H1 (cell line): Measurements from ENCODE around the gene KRT4. TPM values are rescaled to one million over a fixed set of nuclear protein-coding genes. Genes with fewer than 3 reads are reported as not detected.

Experiments used
- CTCF ChIA-PET: fragments of 300-600 bp; sonication (Branson Sonifier 250); formaldehyde crosslinking; loops from one replicate; lab custom pipeline; 2021; ENCODE audit not compliant: partially characterized antibody; lab: Charles Lee
- POLR2A ChIA-PET: fragments of 300-600 bp; sonication (Branson Sonifier 250); formaldehyde crosslinking; loops from one replicate; lab custom pipeline; 2021; ENCODE audit warnings: inconsistent platforms; ENCODE audit not compliant: partially characterized antibody; lab: Charles Lee
- DNase-seq, 2 experiments: peaks; one replicate each; pipeline versions ENCODE4 v3.0.0 to v3.0.0-alpha.2; 2010 to 2022; ENCODE audit warnings: low spot score in 2 of 2, low read depth in 1 of 2, mixed read lengths in 1 of 2
- FAIRE-seq: peaks from 2 replicates; lab custom pipeline; 2011; peaks lifted over from hg19 to GRCh38; lab: Jason Lieb, UNC
- H2AFZ ChIP-seq: 2 replicates; pipeline ENCODE4 v1.8.1; 2012; ENCODE audit warnings: low read length, inconsistent platforms
- H2AK5ac ChIP-seq: 2 replicates; pipeline ENCODE4 v1.6.1; 2013; ENCODE audit warnings: low read depth, low read length
- H2BK120ac ChIP-seq: replicated peaks from 2 replicates; pipeline ENCODE3; 2013; ENCODE audit warnings: low read depth, low read length, inconsistent platforms
- H2BK12ac ChIP-seq: 2 replicates; pipeline ENCODE4 v1.6.1; 2013; ENCODE audit warnings: low read depth, low read length
- H2BK15ac ChIP-seq: 2 replicates; pipeline ENCODE4 v1.6.1; 2013; ENCODE audit warnings: low read length
- H2BK20ac ChIP-seq: 2 replicates; pipeline ENCODE4 v1.6.1; 2013; ENCODE audit warnings: low read length
- H2BK5ac ChIP-seq: 2 replicates; pipeline ENCODE4 v1.6.1; 2013; ENCODE audit warnings: low read depth, low read length
- H3K14ac ChIP-seq: 2 replicates; pipeline ENCODE4 v1.6.1; 2013; ENCODE audit warnings: inconsistent platforms; ENCODE audit not compliant: insufficient read length
- H3K18ac ChIP-seq: 2 replicates; pipeline ENCODE4 v1.6.1; 2013; ENCODE audit warnings: low read length; ENCODE audit errors: extremely low read depth
- H3K23ac ChIP-seq: 2 replicates; pipeline ENCODE4 v1.6.1; 2013; ENCODE audit warnings: inconsistent platforms; ENCODE audit not compliant: insufficient read length
- H3K23me2 ChIP-seq: 2 replicates; pipeline ENCODE4 v1.6.1; 2013; ENCODE audit warnings: low read depth, low read length
- H3K27ac ChIP-seq: 2 replicates; pipeline ENCODE4 v1.6.1; 2011; ENCODE audit warnings: low read depth, low read length, inconsistent platforms
- H3K27me3 ChIP-seq, 4 experiments: replicated peaks in 1 of 4; 1 replicate in 1 of 4; 2 replicates in 3 of 4; pipeline versions ENCODE4 v1.6.1 to v1.8.1; 2011 to 2013; ENCODE audit warnings: low read length in 3 of 4, mild to moderate bottlenecking in 3 of 4, inconsistent platforms in 2 of 4, mixed read lengths in 2 of 4, moderate library complexity in 1 of 4; ENCODE audit not compliant: control insufficient read depth in 3 of 4, insufficient read depth in 3 of 4; ENCODE audit errors: extremely low read depth in 1 of 4
- H3K36me3 ChIP-seq, 4 experiments: 2 replicates each; pipeline versions ENCODE4 v1.6.1 to v1.8.1; 2011 to 2013; ENCODE audit warnings: mild to moderate bottlenecking in 4 of 4, low read length in 3 of 4, moderate library complexity in 2 of 4, control low read depth in 1 of 4, inconsistent platforms in 1 of 4; ENCODE audit not compliant: insufficient read depth in 4 of 4, control insufficient read depth in 2 of 4
- H3K4ac ChIP-seq: replicated peaks from 2 replicates; pipeline ENCODE3; 2013; ENCODE audit warnings: low read length, low read depth, mixed read lengths, inconsistent platforms; ENCODE audit not compliant: insufficient read length
- H3K4me1 ChIP-seq, 4 experiments: replicated peaks in 1 of 4; 1 replicate in 1 of 4; 2 replicates in 3 of 4; pipeline versions ENCODE4 v1.6.1 to v1.8.1; 2011 to 2013; ENCODE audit warnings: low read length in 3 of 4, inconsistent platforms in 2 of 4, mixed read lengths in 1 of 4; ENCODE audit not compliant: insufficient read depth in 4 of 4, control insufficient read depth in 3 of 4
- H3K4me2 ChIP-seq, 2 experiments: 2 replicates each; pipeline versions ENCODE4 v1.6.1 to v1.8.1; 2011 to 2013; ENCODE audit warnings: low read depth in 2 of 2, low read length in 2 of 2, control low read depth in 1 of 2, inconsistent platforms in 1 of 2, mild to moderate bottlenecking in 1 of 2; ENCODE audit not compliant: insufficient read depth in 1 of 2
- H3K4me3 ChIP-seq, 4 experiments: fragments of 200-600, 300-600 bp in 1 of 4; sonication (generic), shearing (Covaris generic), sonication (Bioruptor Twin) in 1 of 4; 2 replicates each; pipeline versions ENCODE4 v1.5.1 to v1.8.1; 2011 to 2016; ENCODE audit warnings: low read length in 4 of 4, low read depth in 3 of 4, control low read depth in 2 of 4, inconsistent platforms in 2 of 4, mild to moderate bottlenecking in 2 of 4, mixed read lengths in 1 of 4, moderate library complexity in 1 of 4; ENCODE audit not compliant: insufficient read depth in 2 of 4; ENCODE audit errors: extremely low read depth in 1 of 4
- H3K56ac ChIP-seq: replicated peaks from 2 replicates; pipeline ENCODE3; 2013; ENCODE audit warnings: low read depth, mild to moderate bottlenecking, mixed read lengths, low read length, inconsistent platforms; ENCODE audit not compliant: insufficient read length
- H3K79me1 ChIP-seq: 2 replicates; pipeline ENCODE4 v1.6.1; 2013; ENCODE audit warnings: low read depth, low read length, control low read depth
- H3K79me2 ChIP-seq, 2 experiments: 2 replicates each; pipeline versions ENCODE4 v1.6.1 to v1.8.1; 2012 to 2013; ENCODE audit warnings: low read length in 2 of 2, mild to moderate bottlenecking in 2 of 2, inconsistent platforms in 1 of 2; ENCODE audit not compliant: insufficient read depth in 2 of 2, control insufficient read depth in 1 of 2
- H3K9ac ChIP-seq, 4 experiments: replicated peaks in 1 of 4; 1 replicate in 1 of 4; 2 replicates in 3 of 4; pipeline versions ENCODE4 v1.6.1 to v1.8.1; 2011 to 2013; ENCODE audit warnings: low read depth in 3 of 4, low read length in 3 of 4, control low read depth in 2 of 4, mild to moderate bottlenecking in 2 of 4, moderate library complexity in 2 of 4, inconsistent platforms in 1 of 4; ENCODE audit errors: extremely low read depth in 1 of 4
- H3K9me3 ChIP-seq, 2 experiments: 2 replicates each; pipeline versions ENCODE4 v1.6.1 to v1.8.1; 2012 to 2013; ENCODE audit warnings: mild to moderate bottlenecking in 2 of 2, moderate library complexity in 2 of 2, control low read depth in 1 of 2, inconsistent platforms in 1 of 2, low read depth in 1 of 2, low read length in 1 of 2, mixed read lengths in 1 of 2; ENCODE audit not compliant: insufficient read depth in 2 of 2
- H4K20me1 ChIP-seq, 2 experiments: replicated peaks in 1 of 2; 2 replicates each; pipeline versions ENCODE3 to v1.8.1; 2011 to 2013; ENCODE audit warnings: inconsistent platforms in 2 of 2, low read length in 2 of 2, mild to moderate bottlenecking in 1 of 2; ENCODE audit not compliant: insufficient read depth in 2 of 2, control insufficient read depth in 1 of 2
- H4K5ac ChIP-seq: 2 replicates; pipeline ENCODE4 v1.6.1; 2013; ENCODE audit warnings: low read length, low read depth, mixed read lengths, inconsistent platforms; ENCODE audit not compliant: insufficient read length
- H4K8ac ChIP-seq: 2 replicates; pipeline ENCODE4 v1.8.0; 2013; ENCODE audit warnings: mild to moderate bottlenecking, moderate library complexity, low read length, inconsistent platforms; ENCODE audit not compliant: insufficient read depth; ENCODE audit errors: extremely low read depth
- H4K91ac ChIP-seq: replicated peaks from 2 replicates; pipeline ENCODE3; 2013; ENCODE audit warnings: low read length, mixed read lengths, inconsistent platforms; ENCODE audit not compliant: insufficient read length
- BCL11A ChIP-seq, 2 experiments: IDR thresholded peaks; one replicate each; pipeline ENCODE4 v1.6.1; 2011; ENCODE audit warnings: low read depth in 2 of 2, low read length in 2 of 2, mild to moderate bottlenecking in 2 of 2
- BRCA1 ChIP-seq: IDR thresholded peaks from 2 replicates; pipeline ENCODE4 v1.6.1; 2012; ENCODE audit warnings: low read depth, low read length, improper control_type of control experiment
- CHD2 ChIP-seq: IDR thresholded peaks from 2 replicates; pipeline ENCODE4 v1.6.1; 2012; ENCODE audit warnings: low read length, improper control_type of control experiment
- CREB1 ChIP-seq: IDR thresholded peaks from 2 replicates; pipeline ENCODE4 v1.6.1; 2012; ENCODE audit warnings: inconsistent platforms
- CTBP2 ChIP-seq: IDR thresholded peaks from 2 replicates; pipeline ENCODE4 v1.7.0; 2011; ENCODE audit warnings: borderline replicate concordance, mild to moderate bottlenecking, moderate library complexity, mixed read lengths, low read length; ENCODE audit not compliant: insufficient read depth, insufficient read length
- EP300 ChIP-seq, 2 experiments: IDR thresholded peaks; 1 replicate in 1 of 2; 2 replicates in 1 of 2; pipeline ENCODE4 v1.6.1; 2011 to 2012; ENCODE audit warnings: low read depth in 2 of 2, low read length in 2 of 2, mild to moderate bottlenecking in 2 of 2, borderline replicate concordance in 1 of 2, inconsistent platforms in 1 of 2, moderate library complexity in 1 of 2
- FOSL1 ChIP-seq: IDR thresholded peaks from 2 replicates; pipeline ENCODE4 v1.6.1; 2011; ENCODE audit warnings: mild to moderate bottlenecking, low read depth, low read length, moderate library complexity; ENCODE audit not compliant: insufficient read depth
- GABPA ChIP-seq: IDR thresholded peaks from 2 replicates; pipeline ENCODE4 v1.6.1; 2011; ENCODE audit warnings: mild to moderate bottlenecking, low read length, moderate library complexity, borderline replicate concordance; ENCODE audit not compliant: insufficient read depth
- JUND ChIP-seq: IDR thresholded peaks from 2 replicates; pipeline ENCODE4 v1.6.1; 2011; ENCODE audit warnings: mild to moderate bottlenecking, improper control_type of control experiment, low read length
- KDM1A ChIP-seq: fragments of 200-600, 300-600 bp; sonication (generic); IDR thresholded peaks from 2 replicates; pipeline ENCODE4 v1.7.1; 2016; ENCODE audit warnings: mild to moderate bottlenecking, low read length, borderline replicate concordance
- MAFK ChIP-seq: IDR thresholded peaks from 2 replicates; pipeline ENCODE4 v1.6.1; 2012; ENCODE audit warnings: low read depth, mild to moderate bottlenecking, improper control_type of control experiment, low read length
- RXRA ChIP-seq: IDR thresholded peaks from 2 replicates; pipeline ENCODE4 v1.6.1; 2011; ENCODE audit warnings: low read depth, mild to moderate bottlenecking, low read length, moderate library complexity; ENCODE audit not compliant: insufficient read depth
- SIX5 ChIP-seq: IDR thresholded peaks from 2 replicates; pipeline ENCODE4 v1.6.1; 2011; ENCODE audit warnings: mild to moderate bottlenecking, low read depth, low read length
- SP2 ChIP-seq: IDR thresholded peaks from 2 replicates; pipeline ENCODE4 v1.6.1; 2012; ENCODE audit warnings: mild to moderate bottlenecking, low read length, inconsistent platforms
- TCF12 ChIP-seq: IDR thresholded peaks from 2 replicates; pipeline ENCODE4 v1.6.1; 2011; ENCODE audit warnings: low read depth, mild to moderate bottlenecking, low read length
- YY1 ChIP-seq: IDR thresholded peaks from 2 replicates; pipeline ENCODE4 v1.6.1; 2011; ENCODE audit warnings: low read depth, mild to moderate bottlenecking, low read length
- whole genome bisulfite sequencing, 2 experiments: shearing (Covaris generic) in 1 of 2; methylation state at CpG; one replicate each; pipeline versions ENCODE4 v1.1.6 to v1.1.7; 2013 to 2015; ENCODE audit warnings: low lambda C conversion rate in 2 of 2, mixed read lengths in 2 of 2, inconsistent platforms in 1 of 2, low coverage in 1 of 2, missing lambda C conversion rate in 1 of 2; ENCODE audit not compliant: insufficient replicate concordance in 2 of 2, insufficient coverage in 1 of 2, insufficient read length in 1 of 2; ENCODE audit errors: extremely low coverage in 1 of 2, missing lambda C conversion rate in 1 of 2; 5-methylcytosine and 5-hydroxymethylcytosine counted together
- polyA plus RNA-seq, 7 experiments: library from polyadenylated mRNA; depleted of rRNA in 3 of 7; stranded (reverse) in 5 of 7; unstranded in 2 of 7; fragments of >200 nt in 5 of 7; fragments of 200-250 nt in 2 of 7; gene quantifications; 1 replicate in 5 of 7; 2 replicates in 1 of 7; 4 replicates in 1 of 7; pipeline versions ENCODE4 v1.2.1 to v1.2.3, GENCODE V29; 2011 to 2013; ENCODE audit warnings: missing spikeins in 2 of 7, mixed read lengths in 2 of 7
- total RNA-seq: library from RNA; stranded (reverse); fragmentation: NEBNext Ultra II Directional; extraction: Animal tissue kit (Norgen Biotek cat#: 25700); gene quantifications from 2 replicates; pipeline ENCODE4 v1.2.1, GENCODE V29; 2021

KRT4 gene
- total and polyA plus RNA-seq, 2 of the 8 experiments (the other 6 are each of a cell fraction or from before 2014, with no cell fraction given), result not detected

DNA sequence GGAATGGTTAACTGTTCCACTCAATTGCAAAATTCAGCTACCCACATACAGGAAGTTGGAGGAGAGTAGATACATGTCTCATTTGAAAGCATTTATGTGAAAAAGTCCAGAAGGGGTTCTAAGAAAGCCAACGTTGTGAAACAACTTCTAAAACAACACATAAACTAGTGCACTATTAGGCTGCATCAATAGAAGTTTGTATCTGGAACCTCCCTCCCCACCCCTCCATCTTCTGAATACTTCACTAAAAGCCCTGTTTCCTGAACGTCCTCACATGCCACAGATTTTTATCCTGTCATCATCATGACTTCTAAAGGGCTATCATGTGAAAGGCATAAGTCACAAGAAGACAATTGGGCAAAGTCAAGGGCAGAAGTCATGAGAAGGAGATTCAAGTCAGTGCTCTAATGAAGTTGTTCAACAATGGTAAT lies 14.7 kb upstream of the KRT4 start:
- Histone ChIP-seq H3K14ac (no peak overlapping the region), H3K27me3 (0 out of 7 replicates have a peak, but pooled peaks cover 0 to 2% (median 0%) of the 10 kb centered on the region in 4 experiments)
- TF ChIP-seq GABPA, result no peak
- TF ChIP-seq JUND, result no peak
- no peak for TF ChIP-seq YY1
- no peak for TF ChIP-seq CTBP2
- TF ChIP-seq BRCA1, result no peak
- TF ChIP-seq SP2, result no peak
- no peak for TF ChIP-seq CHD2
- no peak for TF ChIP-seq EP300 (IDR thresholded peaks at IDR 0.05; ENCODE audit: borderline replicate concordance in 1 of 2, low read depth in 2 of 2, low read length in 2 of 2)
- TF ChIP-seq BCL11A (IDR thresholded peaks at IDR 0.05; ENCODE audit: low read depth in 2 of 2, low read length in 2 of 2), result no peak
- TF ChIP-seq RXRA, result no peak
- no peak for TF ChIP-seq CREB1
- TF ChIP-seq SIX5, result no peak
- no peak for TF ChIP-seq KDM1A
- no peak for TF ChIP-seq TCF12
- TF ChIP-seq FOSL1, result no peak
- no peak for TF ChIP-seq MAFK

More for the DNA sequence above, 14.7 kb upstream of the KRT4 start:
- H4K20me1 ChIP-seq, result no peaks in the 10 kb centered on the region
- H2AK5ac ChIP-seq, result no peak overlapping the region
- H2BK12ac ChIP-seq, result no peak overlapping the region
- CTCF ChIA-PET, result interaction anchor here (0.7 to 3.7 kb wide), 4 partner anchors 10 to 37 kb away, joined by 3 to 13 read pairs (median 3); no protein-coding TSS in a partner anchor
- no peak overlapping the region for H3K18ac ChIP-seq
- H3K4me1 ChIP-seq, result no peaks in the 10 kb centered on the region; a peak in 2 of 7 replicates
- H2BK5ac ChIP-seq, result no peak overlapping the region
- no peak overlapping the region for H2BK120ac ChIP-seq
- no peak overlapping the region for H3K23ac ChIP-seq
- H4K91ac ChIP-seq, result no peak overlapping the region
- H3K79me2 ChIP-seq, result no peaks in the 10 kb centered on the region
- H3K4me2 ChIP-seq, result no peak overlapping the region
- no peaks in the 10 kb centered on the region for H3K9me3 ChIP-seq
- no peak overlapping the region for H3K4ac ChIP-seq
- no peak overlapping the region for H2BK15ac ChIP-seq
- H3K79me1 ChIP-seq, result no peaks in the 10 kb centered on the region
- no peak overlapping the region for H4K5ac ChIP-seq
- no peak overlapping the region for H3K4me3 ChIP-seq
- H4K8ac ChIP-seq, result no peak overlapping the region
- H3K23me2 ChIP-seq, result no peaks in the 10 kb centered on the region
- FAIRE-seq (no peak), DNase-seq (no peak)
- no peaks in the 10 kb centered on the region for H3K36me3 ChIP-seq
- 86% methylated on average over 2 of the region's 2 CpGs; no CpG with 5 or more reads in 1 of the 2 experiments for WGBS, 2 experiments
- H3K9ac ChIP-seq, result no peak overlapping the region
- H2BK20ac ChIP-seq, result no peak overlapping the region
- no peak overlapping the region for H3K27ac ChIP-seq
- no peak overlapping the region for H3K56ac ChIP-seq
- no peak overlapping the region for H2AFZ ChIP-seq
- POLR2A ChIA-PET, result no interaction called here
